ENCODE results near the gene SH3BGR.

DNA sequence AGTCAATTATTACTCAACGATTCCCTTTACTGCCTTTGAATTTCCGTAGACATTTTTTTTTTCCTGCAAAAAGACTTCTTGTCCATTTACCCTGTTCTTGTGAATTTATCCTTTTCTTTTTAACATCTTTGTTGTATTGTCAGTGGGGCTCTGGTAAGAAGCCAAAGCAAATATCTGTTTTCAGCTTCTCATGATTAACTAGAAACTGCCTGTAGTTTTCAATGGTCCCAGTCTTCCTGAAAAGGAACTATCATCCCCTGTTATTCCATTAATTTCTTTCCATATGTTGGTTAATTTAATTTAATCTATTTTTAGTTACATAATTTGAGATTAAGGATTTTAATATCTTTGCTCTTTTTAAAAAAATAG lies 28.0 kb downstream of the SH3BGR start:
- TF ChIP-seq GATA2 (IDR thresholded peaks at IDR 0.05; ENCODE audit: low read depth, low read length) (no peak), GATA3 (IDR thresholded peaks at IDR 0.05; ENCODE audit: low read depth, low read length) (no peak)
